D721Med (cell line): ENCODE results near the gene ARHGAP29.

Experiments
- DNase-seq: peaks from one replicate; pipeline ENCODE4 v3.0.0; 2011; ENCODE audit warnings: low spot score; ENCODE audit not compliant: insufficient read length
- FAIRE-seq: peaks from 2 replicates; lab custom pipeline; 2011; peaks lifted over from hg19 to GRCh38; lab: Jason Lieb, UNC
- TF ChIP-seq, protein P1 (sequence below): IDR thresholded peaks from 2 replicates; pipeline ENCODE4 v1.5.1; 2012; ENCODE audit warnings: mild to moderate bottlenecking, control low read depth; ENCODE audit not compliant: insufficient read depth; ENCODE audit errors: missing control alignments

ARHGAP29 gene

DNA sequence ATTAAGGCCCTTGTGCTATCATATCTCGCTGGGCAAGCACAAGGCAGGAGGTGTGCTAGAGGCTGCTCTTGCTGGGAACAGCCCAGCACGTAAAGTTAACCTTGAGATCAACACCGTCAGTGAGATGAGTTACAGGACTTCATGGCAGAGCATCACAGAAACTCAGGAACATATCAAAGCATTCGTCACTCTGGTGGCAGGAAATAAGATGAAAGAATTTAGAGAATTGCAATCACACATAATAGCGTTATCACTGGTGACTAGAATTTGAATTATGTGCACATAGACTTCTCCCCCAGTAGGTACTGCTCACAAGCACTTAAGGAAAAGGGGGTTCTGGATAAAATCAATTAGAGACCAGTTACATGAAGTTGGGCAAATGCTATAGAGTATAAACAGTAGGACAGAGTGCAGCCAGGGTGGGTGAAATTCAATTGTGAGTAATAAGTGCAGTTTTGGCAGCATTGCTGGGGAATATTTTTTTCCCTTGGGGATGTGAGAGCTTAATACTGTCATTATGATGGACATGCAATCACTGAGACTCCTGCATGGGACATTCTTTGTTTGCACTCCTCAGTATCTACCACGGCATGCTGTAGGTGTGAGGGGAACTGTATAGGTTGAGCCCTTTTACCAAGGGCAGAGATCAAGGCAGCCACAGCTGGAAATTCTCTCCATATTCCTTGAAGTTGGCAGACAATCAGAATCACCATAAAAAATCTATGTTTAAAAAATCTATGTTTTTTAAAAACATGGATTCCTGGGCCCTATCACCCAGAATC lies 44.2 kb upstream of the ARHGAP29 start:
- DNase-seq: no peak
- no peak for FAIRE-seq

DNA sequence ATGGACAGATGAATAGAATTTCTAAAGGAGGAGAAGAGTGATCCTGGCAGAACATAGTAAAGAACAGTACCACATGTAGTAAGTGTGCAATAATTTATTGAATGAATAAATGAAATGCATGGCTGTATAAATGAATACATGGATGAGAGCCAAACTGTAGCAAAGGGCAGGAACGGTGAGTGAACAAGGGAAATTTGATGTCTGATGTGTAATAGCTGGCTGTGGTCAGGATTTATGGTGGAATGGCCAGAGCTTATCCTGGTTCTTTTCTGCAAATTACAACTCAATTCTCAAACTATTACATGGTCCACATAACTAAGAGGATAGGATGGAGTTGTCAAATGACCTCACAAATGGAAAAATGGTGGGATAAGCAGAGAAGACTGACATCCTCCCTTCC lies 43.2 kb upstream of the ARHGAP29 start:
- no peak for FAIRE-seq
- DNase-seq: no peak
- TF ChIP-seq, protein P1, sequence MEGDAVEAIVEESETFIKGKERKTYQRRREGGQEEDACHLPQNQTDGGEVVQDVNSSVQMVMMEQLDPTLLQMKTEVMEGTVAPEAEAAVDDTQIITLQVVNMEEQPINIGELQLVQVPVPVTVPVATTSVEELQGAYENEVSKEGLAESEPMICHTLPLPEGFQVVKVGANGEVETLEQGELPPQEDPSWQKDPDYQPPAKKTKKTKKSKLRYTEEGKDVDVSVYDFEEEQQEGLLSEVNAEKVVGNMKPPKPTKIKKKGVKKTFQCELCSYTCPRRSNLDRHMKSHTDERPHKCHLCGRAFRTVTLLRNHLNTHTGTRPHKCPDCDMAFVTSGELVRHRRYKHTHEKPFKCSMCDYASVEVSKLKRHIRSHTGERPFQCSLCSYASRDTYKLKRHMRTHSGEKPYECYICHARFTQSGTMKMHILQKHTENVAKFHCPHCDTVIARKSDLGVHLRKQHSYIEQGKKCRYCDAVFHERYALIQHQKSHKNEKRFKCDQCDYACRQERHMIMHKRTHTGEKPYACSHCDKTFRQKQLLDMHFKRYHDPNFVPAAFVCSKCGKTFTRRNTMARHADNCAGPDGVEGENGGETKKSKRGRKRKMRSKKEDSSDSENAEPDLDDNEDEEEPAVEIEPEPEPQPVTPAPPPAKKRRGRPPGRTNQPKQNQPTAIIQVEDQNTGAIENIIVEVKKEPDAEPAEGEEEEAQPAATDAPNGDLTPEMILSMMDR: no peak

More for the DNA sequence above, 44.2 kb upstream of the ARHGAP29 start:
- TF ChIP-seq, protein P1: no peak

DNA sequence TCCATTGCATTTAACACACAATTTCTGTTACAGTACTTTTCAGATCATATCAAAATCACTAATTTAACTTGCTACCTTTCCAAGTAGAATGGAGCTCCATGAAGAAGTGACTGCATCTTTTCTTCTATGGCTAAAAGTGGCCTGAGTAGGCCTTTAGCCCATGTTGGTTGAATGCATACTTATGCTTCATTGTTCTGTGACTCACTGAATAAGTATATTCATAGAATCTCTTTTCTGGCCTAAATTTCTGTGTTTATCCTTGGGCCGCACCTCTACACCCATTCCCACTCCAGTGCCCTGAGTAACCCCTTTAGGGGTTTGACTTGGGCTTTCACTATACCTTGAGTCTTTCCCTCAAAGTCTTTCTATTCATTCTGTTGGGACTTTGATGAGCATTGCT lies 42.1 kb upstream of the ARHGAP29 start:
- TF ChIP-seq, protein P1: no peak
- DNase-seq: no peak
- no peak for FAIRE-seq

DNA sequence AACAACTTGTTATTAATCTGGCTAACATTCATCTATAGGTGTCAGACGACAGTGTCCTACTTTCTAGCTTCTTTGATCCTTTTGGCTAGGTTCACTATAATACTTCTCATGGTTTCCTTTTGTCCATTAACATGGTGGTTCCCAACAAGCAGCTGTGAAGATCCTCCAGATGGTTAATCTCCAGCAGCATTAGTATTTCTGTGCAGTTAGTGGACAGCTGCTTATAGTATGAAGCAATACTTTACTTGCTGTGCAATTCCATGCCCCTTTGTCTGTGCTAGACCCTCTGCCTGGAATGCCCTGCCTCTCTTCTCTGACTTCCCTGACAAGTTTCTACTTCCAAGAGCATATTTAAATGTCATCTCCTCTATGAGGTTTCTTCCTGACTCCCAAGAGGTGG lies 41.7 kb upstream of the ARHGAP29 start:
- TF ChIP-seq, protein P1: no peak
- DNase-seq (no peak), FAIRE-seq (no peak)

DNA sequence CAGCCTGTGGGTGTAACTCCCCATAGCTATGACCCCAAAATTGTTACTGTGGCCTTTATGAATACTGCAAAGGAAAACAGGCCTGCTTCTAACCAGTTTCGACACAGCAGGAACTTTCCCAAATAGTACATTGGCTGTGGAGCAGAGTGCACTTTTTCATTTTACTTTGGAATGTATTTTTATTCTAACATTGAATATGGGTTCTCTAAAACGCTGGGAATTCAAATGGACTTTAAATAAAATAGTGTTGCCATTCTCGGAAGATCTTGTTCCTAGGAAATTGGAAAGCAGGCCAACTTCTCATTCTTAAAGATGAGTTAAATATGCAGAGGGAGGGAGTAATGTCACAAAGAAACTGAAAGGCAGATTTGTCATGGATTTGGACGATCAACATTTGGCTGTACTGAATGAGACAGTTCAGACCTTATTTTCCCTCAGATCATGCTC lies 39.6 kb upstream of the ARHGAP29 start:
- TF ChIP-seq, protein P1: no peak
- no peak for FAIRE-seq
- no peak for DNase-seq

DNA sequence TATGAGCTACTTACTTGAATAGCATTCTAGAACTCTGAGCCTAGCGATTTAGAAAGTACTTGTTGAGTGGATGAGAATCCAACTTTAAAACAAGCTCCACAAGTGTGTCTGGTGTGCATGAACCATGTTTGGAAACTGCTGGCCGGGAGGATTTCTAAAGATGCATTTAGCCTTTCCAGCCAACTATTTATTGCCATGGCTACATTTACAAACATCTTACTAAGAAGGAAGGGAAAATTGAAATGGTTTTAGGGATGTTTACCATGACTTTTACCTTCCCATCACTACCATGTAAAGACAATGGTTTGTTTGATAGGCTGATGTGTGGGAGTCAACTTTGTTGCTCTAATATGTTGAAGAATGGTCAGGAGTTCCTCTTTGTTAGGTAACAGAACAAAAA lies 37.7 kb upstream of the ARHGAP29 start:
- TF ChIP-seq, protein P1: no peak
- no peak for FAIRE-seq
- no peak for DNase-seq

DNA sequence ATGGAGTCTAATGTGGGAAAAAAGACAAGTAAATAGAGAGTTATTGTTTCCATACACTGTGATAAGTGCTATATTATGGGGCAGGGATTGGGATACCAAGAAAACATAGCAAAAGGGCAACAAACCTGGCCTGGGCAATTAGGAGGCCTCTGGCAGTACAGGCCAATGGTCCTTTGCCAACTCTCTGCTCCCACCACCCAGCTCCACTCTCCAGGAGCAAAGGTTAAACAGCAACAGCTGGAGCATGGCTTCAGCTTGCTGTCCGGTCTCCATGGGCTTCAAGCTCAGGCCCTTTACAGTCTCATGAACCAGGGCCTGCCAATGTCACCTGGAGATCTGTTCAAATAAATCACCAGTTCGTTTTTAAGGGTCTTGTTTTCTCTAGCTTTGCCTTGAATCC lies 37.2 kb upstream of the ARHGAP29 start:
- DNase-seq: no peak
- FAIRE-seq: no peak
- TF ChIP-seq, protein P1: no peak
